Calu3 (cell line): ENCODE data around the gene CLDN5. TPM values are rescaled to one million over a fixed set of nuclear protein-coding genes. Genes with fewer than 3 reads are reported as not detected.

ENCODE experiments used
- BruUV-seq: library from RNA; stranded (reverse); fragments of 400-500 nt; replicated peaks from 2 replicates; lab custom pipeline; 2021; lab: Mats Ljungman, UMichigan
- CTCF ChIA-PET: fragments of 300-600 bp; sonication (Branson Sonifier 250); formaldehyde crosslinking; loops from one replicate; lab custom pipeline; 2022; ENCODE audit warnings: antibody characterized with exemption; lab: Charles Lee
- DNase-seq: peaks from one replicate; pipeline ENCODE4 v3.0.0; 2022
- H3K27ac Mint-ChIP-seq: one replicate; pipeline ENCODE4 v1.8.0; 2022; ENCODE audit warnings: mixed read lengths; ENCODE audit not compliant: unreplicated experiment
- H3K27me3 Mint-ChIP-seq: one replicate; pipeline ENCODE4 v1.8.0; 2022; ENCODE audit warnings: mixed read lengths; ENCODE audit not compliant: unreplicated experiment
- H3K36me3 Mint-ChIP-seq: one replicate; pipeline ENCODE4 v1.8.0; 2022; ENCODE audit warnings: mild to moderate bottlenecking, moderate library complexity, mixed read lengths; ENCODE audit not compliant: insufficient read depth, unreplicated experiment
- H3K4me1 Mint-ChIP-seq: one replicate; pipeline ENCODE4 v1.8.0; 2022; ENCODE audit warnings: mild to moderate bottlenecking, low read depth, mixed read lengths; ENCODE audit not compliant: unreplicated experiment
- H3K4me3 Mint-ChIP-seq: one replicate; pipeline ENCODE4 v1.8.0; 2022; ENCODE audit warnings: mild to moderate bottlenecking, low read depth, moderate library complexity, mixed read lengths; ENCODE audit not compliant: unreplicated experiment
- H3K9me3 Mint-ChIP-seq: one replicate; pipeline ENCODE4 v1.8.0; 2022; ENCODE audit warnings: low read depth, mixed read lengths; ENCODE audit not compliant: unreplicated experiment
- CTCF ChIP-seq: fragments of 200-600 bp; IDR thresholded peaks from one replicate; pipeline ENCODE4 v1.8.0; 2022; ENCODE audit warnings: antibody characterized with exemption; ENCODE audit not compliant: unreplicated experiment
- intact Hi-C: fragments of 100-400 bp; cut with micrococcal nuclease; formaldehyde crosslinking; loops from one replicate; pipeline ENCODE4 v1.10.0; 2022; ENCODE audit not compliant: unreplicated experiment
- total RNA-seq: library from RNA; stranded (reverse); gene quantifications from 2 replicates; pipeline ENCODE4 v1.2.3, GENCODE V29; 2022

The CLDN5 gene
- total RNA-seq, 1 experiment from 2014 or later: not detected

DNA sequence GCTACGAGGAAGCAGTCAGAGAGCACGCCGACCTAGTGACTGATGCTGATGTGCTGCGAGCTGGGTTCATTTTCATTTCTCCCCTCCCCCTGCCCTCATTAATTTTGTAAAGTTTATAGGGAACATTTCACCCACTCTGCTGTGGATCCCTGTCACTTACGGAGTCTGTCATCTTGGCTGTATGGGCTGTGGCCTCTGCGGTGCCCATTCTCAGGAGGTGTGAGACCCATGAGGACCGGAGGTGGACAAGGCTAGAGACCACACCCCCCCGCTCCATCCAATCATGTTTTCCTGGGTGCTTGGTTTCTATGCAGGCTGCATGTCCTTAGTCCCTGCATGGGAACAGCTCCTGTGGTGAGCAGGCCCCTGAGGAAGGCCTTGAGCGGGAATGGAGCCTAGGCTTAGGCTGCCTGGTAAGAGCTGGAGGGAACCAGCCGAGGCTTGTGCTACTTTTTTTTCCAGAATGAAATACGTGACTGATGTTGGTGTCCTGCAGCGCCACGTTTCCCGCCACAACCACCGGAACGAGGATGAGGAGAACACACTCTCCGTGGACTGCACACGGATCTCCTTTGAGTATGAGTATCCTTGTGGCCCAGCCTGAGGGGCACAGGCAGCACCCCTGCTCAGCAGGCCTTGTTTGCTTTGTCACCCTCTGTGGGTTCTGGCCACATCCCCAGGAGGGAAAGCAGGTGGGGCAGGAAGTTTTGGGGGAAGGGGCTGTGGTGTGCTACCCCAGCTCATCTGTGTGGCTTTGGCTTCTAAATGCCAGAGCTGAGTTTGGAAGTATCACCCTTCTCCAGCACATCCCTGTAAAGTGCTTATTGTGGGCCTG, 19.1 kb downstream of the CLDN5 start:
- Mint-ChIP-seq H3K27me3 (no peaks in the 10 kb centered on the region), H3K4me1 (no peaks in the 10 kb centered on the region), H3K36me3 (peaks cover 17% of the 10 kb centered on the region), H3K9me3 (no peaks in the 10 kb centered on the region), H3K4me3 (no peak overlapping the region), H3K27ac (no peak overlapping the region)
- CTCF ChIA-PET: no interaction called here
- no peak for TF ChIP-seq CTCF
- intact Hi-C loops: no loop called here
- no peak for DNase-seq
- no TSS peak for BruUV-seq

GRCh38 chr22:19503869-19504268, 20.3 kb downstream of the CLDN5 start:
- H3K9me3 Mint-ChIP-seq: no peaks in the 10 kb centered on the region
- CTCF ChIA-PET: no interaction called here
- no peaks in the 10 kb centered on the region for H3K4me1 Mint-ChIP-seq
- peaks cover 11% of the 10 kb centered on the region for H3K36me3 Mint-ChIP-seq
- no peak overlapping the region for H3K27ac Mint-ChIP-seq
- H3K4me3 Mint-ChIP-seq: no peak overlapping the region
- no peak for DNase-seq
- H3K27me3 Mint-ChIP-seq: no peaks in the 10 kb centered on the region
- no peak for TF ChIP-seq CTCF
- no TSS peak for BruUV-seq
- intact Hi-C loops: no loop called here

DNA sequence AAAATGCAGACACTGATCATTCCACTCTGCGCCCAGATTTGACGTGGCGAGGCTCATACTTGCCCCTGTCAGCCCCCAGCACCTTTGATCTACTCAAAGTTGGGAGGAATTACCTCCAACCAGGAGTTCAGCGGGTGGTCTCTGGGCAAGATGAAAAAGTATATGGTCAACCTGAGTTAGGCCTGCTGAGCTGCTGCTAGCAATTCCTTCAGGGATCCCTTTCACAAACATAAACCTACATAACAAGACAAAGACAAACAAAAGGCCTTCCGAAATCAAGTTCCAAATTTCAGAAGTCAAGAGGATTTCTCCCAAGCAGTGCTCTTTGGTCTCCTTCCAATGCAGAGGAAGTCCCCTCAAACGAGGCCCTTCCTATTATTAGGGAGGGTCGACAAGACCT, 20.8 kb downstream of the CLDN5 start:
- CTCF ChIA-PET: no interaction called here
- no peak overlapping the region for H3K4me3 Mint-ChIP-seq
- intact Hi-C loops: no loop called here
- H3K9me3 Mint-ChIP-seq: no peaks in the 10 kb centered on the region
- H3K36me3 Mint-ChIP-seq: peaks cover 8% of the 10 kb centered on the region
- no peak for TF ChIP-seq CTCF
- no peaks in the 10 kb centered on the region for H3K27me3 Mint-ChIP-seq
- no peaks in the 10 kb centered on the region for H3K4me1 Mint-ChIP-seq
- H3K27ac Mint-ChIP-seq: no peak overlapping the region
- no TSS peak for BruUV-seq
- DNase-seq: no peak

DNA sequence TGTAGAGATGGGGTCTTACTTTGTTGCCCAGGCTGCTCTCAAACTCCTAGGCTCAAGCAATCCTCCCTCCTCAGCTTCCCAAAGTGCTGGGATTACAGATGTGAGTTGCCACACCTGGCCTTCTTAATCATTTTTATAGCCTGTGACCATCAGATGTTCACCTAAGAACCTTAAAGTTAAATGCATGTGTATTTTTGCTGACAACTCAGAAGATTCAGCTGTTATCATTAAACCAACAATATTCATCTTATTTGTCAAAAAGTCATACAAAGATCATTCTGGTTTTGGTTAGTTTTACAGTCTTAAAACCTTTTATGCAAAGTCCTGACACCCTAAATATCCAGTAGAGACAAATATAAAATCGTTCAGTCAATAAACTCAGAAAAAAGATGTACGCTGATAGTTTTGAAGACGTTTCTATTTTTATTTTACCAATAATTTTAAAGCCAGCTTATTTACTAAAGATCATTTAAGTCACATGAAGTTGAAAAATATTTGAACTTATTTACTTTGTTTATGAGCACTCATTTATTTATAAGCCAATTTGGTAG, 22.2 kb downstream of the CLDN5 start:
- CTCF ChIA-PET: no interaction called here
- intact Hi-C loops: no loop called here
- no peak for DNase-seq
- H3K36me3 Mint-ChIP-seq: peaks cover 8% of the 10 kb centered on the region
- no peaks in the 10 kb centered on the region for H3K27me3 Mint-ChIP-seq
- H3K9me3 Mint-ChIP-seq: no peaks in the 10 kb centered on the region
- no peak for TF ChIP-seq CTCF
- no peaks in the 10 kb centered on the region for H3K4me1 Mint-ChIP-seq
- no TSS peak for BruUV-seq
- H3K4me3 Mint-ChIP-seq: no peak overlapping the region
- H3K27ac Mint-ChIP-seq: no peak overlapping the region
